ENCODE measurements around the gene GOLGA6C. TPM values are rescaled to one million over a fixed set of nuclear protein-coding genes. Genes with fewer than 3 reads are reported as not detected.

Gene GOLGA6C
- polyA plus RNA-seq, 1 donor (not counting 4 experiments of a cell fraction or from before 2014, with no cell fraction given): not detected

- Histone ChIP-seq H3K9ac (ENCODE audit: control insufficient read depth, extremely low read depth, insufficient read depth, low read length) (no peak overlapping the region), H3K27ac (ENCODE audit: control insufficient read depth, insufficient read depth, low read length) (no peak overlapping the region), H3K79me2 (ENCODE audit: control insufficient read depth, insufficient read depth, low read length) (no peaks in the 10 kb centered on the region), H3K9me1 (ENCODE audit: control insufficient read depth, extremely low read depth, insufficient read depth, low read length) (no peaks in the 10 kb centered on the region), H3K9me3 (ENCODE audit: control insufficient read depth, low read depth, low read length) (no peaks in the 10 kb centered on the region), H3K4me3 (ENCODE audit: control insufficient read depth in 2 of 3, extremely low read depth in 1 of 3, insufficient read depth in 2 of 3, low read depth in 1 of 3, low read length in 3 of 3) (no peak overlapping the region), H3K36me3 (ENCODE audit: control insufficient read depth in 2 of 2, extremely low read depth in 1 of 2, insufficient read depth in 2 of 2, low read length in 2 of 2) (no peaks in the 10 kb centered on the region), H3K4me2 (ENCODE audit: control insufficient read depth, extremely low read depth, insufficient read depth, low read depth, low read length) (no peak overlapping the region), H4K20me1 (ENCODE audit: control insufficient read depth, extremely low read depth, insufficient read depth, low read length) (no peaks in the 10 kb centered on the region), H3K4me1 (ENCODE audit: control insufficient read depth, extremely low read depth, insufficient read depth, low read length) (no peaks in the 10 kb centered on the region), H3K27me3 (ENCODE audit: control insufficient read depth, extremely low read depth, insufficient read depth, low read length) (peaks cover 34% of the 10 kb centered on the region), H2AFZ (ENCODE audit: control insufficient read depth, low read length) (no peak overlapping the region)
- dilution Hi-C loops (cut with MboI; ENCODE audit: extremely low pct_ligation_motif_present, low sequenced_read_pairs): no loop called here
- DNase-seq (ENCODE audit: low read depth, low spot score) (no peak), FAIRE-seq (no peak)
- no peak for TF ChIP-seq EZH2 (IDR thresholded peaks at IDR 0.05; ENCODE audit: low read length)
- no peak for TF ChIP-seq CTCF (optimal IDR thresholded peaks at IDR 0.05 in 1 of 3, IDR thresholded peaks at IDR 0.05 in 1 of 3, conservative IDR thresholded peaks at IDR 0.05 in 1 of 3; ENCODE audit: extremely low read depth in 1 of 3, insufficient read depth in 2 of 3, low read length in 3 of 3)
Measured at GRCh38 chr15:75230551-75231371, 27.4 kb upstream of the GOLGA6C start.

- TF ChIP-seq EZH2 (IDR thresholded peaks at IDR 0.05; ENCODE audit: low read length) (no peak), CTCF (optimal IDR thresholded peaks at IDR 0.05 in 1 of 3, IDR thresholded peaks at IDR 0.05 in 1 of 3, conservative IDR thresholded peaks at IDR 0.05 in 1 of 3; ENCODE audit: extremely low read depth in 1 of 3, insufficient read depth in 2 of 3, low read length in 3 of 3) (no peak)
- FAIRE-seq: no peak
- no peak overlapping the region for H3K4me2 ChIP-seq (ENCODE audit: control insufficient read depth, extremely low read depth, insufficient read depth, low read depth, low read length)
- H3K4me1 ChIP-seq (ENCODE audit: control insufficient read depth, extremely low read depth, insufficient read depth, low read length): no peaks in the 10 kb centered on the region
- no peaks in the 10 kb centered on the region for H3K9me3 ChIP-seq (ENCODE audit: control insufficient read depth, low read depth, low read length)
- no peak for DNase-seq (ENCODE audit: low read depth, low spot score)
- no peaks in the 10 kb centered on the region for H3K36me3 ChIP-seq (ENCODE audit: control insufficient read depth in 2 of 2, extremely low read depth in 1 of 2, insufficient read depth in 2 of 2, low read length in 2 of 2)
- no peak overlapping the region for H2AFZ ChIP-seq (ENCODE audit: control insufficient read depth, low read length)
- H4K20me1 ChIP-seq (ENCODE audit: control insufficient read depth, extremely low read depth, insufficient read depth, low read length): no peaks in the 10 kb centered on the region
- dilution Hi-C loops (cut with MboI; ENCODE audit: extremely low pct_ligation_motif_present, low sequenced_read_pairs): no loop called here
- no peaks in the 10 kb centered on the region for H3K79me2 ChIP-seq (ENCODE audit: control insufficient read depth, insufficient read depth, low read length)
- H3K27ac ChIP-seq (ENCODE audit: control insufficient read depth, insufficient read depth, low read length): no peak overlapping the region
- no peak overlapping the region for H3K9ac ChIP-seq (ENCODE audit: control insufficient read depth, extremely low read depth, insufficient read depth, low read length)
- H3K27me3 ChIP-seq (ENCODE audit: control insufficient read depth, extremely low read depth, insufficient read depth, low read length): peaks cover 32% of the 10 kb centered on the region
- no peaks in the 10 kb centered on the region for H3K9me1 ChIP-seq (ENCODE audit: control insufficient read depth, extremely low read depth, insufficient read depth, low read length)
- H3K4me3 ChIP-seq (ENCODE audit: control insufficient read depth in 2 of 3, extremely low read depth in 1 of 3, insufficient read depth in 2 of 3, low read depth in 1 of 3, low read length in 3 of 3): no peak overlapping the region
Measured at GRCh38 chr15:75231836-75232235, 26.3 kb upstream of the GOLGA6C start.
